Measurements from ENCODE around the gene RTN4R. TPM values are rescaled to one million over a fixed set of nuclear protein-coding genes. Genes with fewer than 3 reads are reported as not detected.

RTN4R gene
- polyA plus RNA-seq, 1 of the 3 experiments (the other 2 are of a cell fraction) = 0.23 TPM

DNA sequence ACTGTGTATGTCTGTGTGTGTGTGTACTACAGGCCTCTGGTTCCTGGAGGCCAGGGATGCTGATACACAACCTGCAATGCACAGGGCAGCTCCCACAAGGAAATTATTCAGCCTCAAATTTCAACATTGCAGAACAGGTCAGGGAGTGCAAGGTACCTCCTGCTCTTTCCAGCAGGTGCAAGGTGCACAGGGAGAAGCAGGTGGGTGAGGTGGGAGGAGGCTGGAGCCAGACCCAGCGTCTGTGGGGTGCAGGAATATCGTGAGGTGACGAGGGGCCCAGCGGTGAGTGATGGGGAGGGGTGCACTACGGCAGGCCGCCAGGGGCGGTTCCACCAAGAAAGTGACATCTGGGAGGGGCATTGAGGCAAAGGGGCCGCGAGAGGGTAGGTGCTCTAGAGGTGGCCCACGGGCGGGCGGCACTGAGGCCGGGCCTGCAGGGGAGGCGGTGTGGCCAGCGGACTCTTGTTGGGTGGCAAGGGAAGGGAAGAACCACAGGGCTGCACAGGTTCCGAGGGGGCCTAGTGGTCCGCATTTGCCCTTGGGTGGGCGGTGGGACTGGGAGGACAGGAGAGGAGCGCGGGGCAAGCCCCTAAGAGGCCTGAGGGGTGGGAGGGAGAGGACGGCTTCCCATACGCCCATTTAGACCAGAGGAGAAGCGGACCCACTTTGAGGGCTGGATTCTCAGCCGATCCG is 30.1 kb upstream of the RTN4R start:
- Histone ChIP-seq H3K9ac (no peak overlapping the region), H4K20me1 (ENCODE audit: insufficient read depth) (no peaks in the 10 kb centered on the region), H3K27me3 (ENCODE audit: insufficient read depth) (peaks cover 12% of the 10 kb centered on the region), H3K36me3 (replicated peaks in 1 of 2; ENCODE audit: control insufficient read depth in 1 of 2, insufficient read depth in 2 of 2, low read length in 1 of 2) (no peaks in the 10 kb centered on the region), H2AFZ (ENCODE audit: low read depth) (no peak overlapping the region), H3K79me2 (ENCODE audit: insufficient read depth) (no peaks in the 10 kb centered on the region), H3K27ac (ENCODE audit: low read depth in 2 of 2, low read length in 1 of 2) (no peak overlapping the region), H3F3A (replicated peaks; ENCODE audit: insufficient read depth) (no peaks in the 10 kb centered on the region), H3K4me3 (ENCODE audit: low read depth in 2 of 2, low read length in 1 of 2) (no peak overlapping the region), H3K9me3 (no peaks in the 10 kb centered on the region), H3K4me2 (no peak overlapping the region), H3K9me2 (no peaks in the 10 kb centered on the region), H3K4me1 (ENCODE audit: control insufficient read depth in 1 of 2, insufficient read depth in 2 of 2, low read depth in 1 of 2, low read length in 1 of 2) (peaks cover 0 to 3% of the 10 kb centered on the region in 2 experiments; a peak in 1 of 4 replicates)
- ChIA-PET CTCF (interaction anchor here (1.0 to 1.5 kb wide), 3 partner anchors 21 to 143 kb away, joined by 3 to 5 read pairs (median 3); partner anchors contain the start of gene DGCR6L), POLR2A (no interaction called here)
- TF ChIP-seq, protein P1, sequence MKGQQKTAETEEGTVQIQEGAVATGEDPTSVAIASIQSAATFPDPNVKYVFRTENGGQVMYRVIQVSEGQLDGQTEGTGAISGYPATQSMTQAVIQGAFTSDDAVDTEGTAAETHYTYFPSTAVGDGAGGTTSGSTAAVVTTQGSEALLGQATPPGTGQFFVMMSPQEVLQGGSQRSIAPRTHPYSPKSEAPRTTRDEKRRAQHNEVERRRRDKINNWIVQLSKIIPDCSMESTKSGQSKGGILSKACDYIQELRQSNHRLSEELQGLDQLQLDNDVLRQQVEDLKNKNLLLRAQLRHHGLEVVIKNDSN (IDR thresholded peaks at IDR 0.05; ENCODE audit: borderline replicate concordance, low read depth) = no peak
- no peak for TF ChIP-seq RFX5 (IDR thresholded peaks at IDR 0.05; ENCODE audit: low read length)
- no peak for TF ChIP-seq FOSL2 (IDR thresholded peaks at IDR 0.05; ENCODE audit: borderline replicate concordance, low read depth)
- TF ChIP-seq NRF1 (IDR thresholded peaks at IDR 0.05; ENCODE audit: low read depth, low read length) = no peak
- no peak for TF ChIP-seq TAF1 (IDR thresholded peaks at IDR 0.05; ENCODE audit: borderline replicate concordance, low read depth, low read length)
- no peak for TF ChIP-seq ELF1 (IDR thresholded peaks at IDR 0.05)
- TF ChIP-seq, protein P2, sequence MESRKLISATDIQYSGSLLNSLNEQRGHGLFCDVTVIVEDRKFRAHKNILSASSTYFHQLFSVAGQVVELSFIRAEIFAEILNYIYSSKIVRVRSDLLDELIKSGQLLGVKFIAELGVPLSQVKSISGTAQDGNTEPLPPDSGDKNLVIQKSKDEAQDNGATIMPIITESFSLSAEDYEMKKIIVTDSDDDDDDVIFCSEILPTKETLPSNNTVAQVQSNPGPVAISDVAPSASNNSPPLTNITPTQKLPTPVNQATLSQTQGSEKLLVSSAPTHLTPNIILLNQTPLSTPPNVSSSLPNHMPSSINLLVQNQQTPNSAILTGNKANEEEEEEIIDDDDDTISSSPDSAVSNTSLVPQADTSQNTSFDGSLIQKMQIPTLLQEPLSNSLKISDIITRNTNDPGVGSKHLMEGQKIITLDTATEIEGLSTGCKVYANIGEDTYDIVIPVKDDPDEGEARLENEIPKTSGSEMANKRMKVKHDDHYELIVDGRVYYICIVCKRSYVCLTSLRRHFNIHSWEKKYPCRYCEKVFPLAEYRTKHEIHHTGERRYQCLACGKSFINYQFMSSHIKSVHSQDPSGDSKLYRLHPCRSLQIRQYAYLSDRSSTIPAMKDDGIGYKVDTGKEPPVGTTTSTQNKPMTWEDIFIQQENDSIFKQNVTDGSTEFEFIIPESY (IDR thresholded peaks at IDR 0.05; ENCODE audit: borderline replicate concordance, low read depth) = no peak
- TF ChIP-seq, protein P3, sequence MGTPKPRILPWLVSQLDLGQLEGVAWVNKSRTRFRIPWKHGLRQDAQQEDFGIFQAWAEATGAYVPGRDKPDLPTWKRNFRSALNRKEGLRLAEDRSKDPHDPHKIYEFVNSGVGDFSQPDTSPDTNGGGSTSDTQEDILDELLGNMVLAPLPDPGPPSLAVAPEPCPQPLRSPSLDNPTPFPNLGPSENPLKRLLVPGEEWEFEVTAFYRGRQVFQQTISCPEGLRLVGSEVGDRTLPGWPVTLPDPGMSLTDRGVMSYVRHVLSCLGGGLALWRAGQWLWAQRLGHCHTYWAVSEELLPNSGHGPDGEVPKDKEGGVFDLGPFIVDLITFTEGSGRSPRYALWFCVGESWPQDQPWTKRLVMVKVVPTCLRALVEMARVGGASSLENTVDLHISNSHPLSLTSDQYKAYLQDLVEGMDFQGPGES (IDR thresholded peaks at IDR 0.05; ENCODE audit: low read depth, low read length) = no peak
- TF ChIP-seq EZH2phosphoT487 (IDR thresholded peaks at IDR 0.05; ENCODE audit: borderline replicate concordance, low read depth) = no peak
- DNase-seq = no peak
- WGBS (ENCODE audit: low lambda C conversion rate) = 96% methylated on average over 20 of the region's 25 CpGs

DNA sequence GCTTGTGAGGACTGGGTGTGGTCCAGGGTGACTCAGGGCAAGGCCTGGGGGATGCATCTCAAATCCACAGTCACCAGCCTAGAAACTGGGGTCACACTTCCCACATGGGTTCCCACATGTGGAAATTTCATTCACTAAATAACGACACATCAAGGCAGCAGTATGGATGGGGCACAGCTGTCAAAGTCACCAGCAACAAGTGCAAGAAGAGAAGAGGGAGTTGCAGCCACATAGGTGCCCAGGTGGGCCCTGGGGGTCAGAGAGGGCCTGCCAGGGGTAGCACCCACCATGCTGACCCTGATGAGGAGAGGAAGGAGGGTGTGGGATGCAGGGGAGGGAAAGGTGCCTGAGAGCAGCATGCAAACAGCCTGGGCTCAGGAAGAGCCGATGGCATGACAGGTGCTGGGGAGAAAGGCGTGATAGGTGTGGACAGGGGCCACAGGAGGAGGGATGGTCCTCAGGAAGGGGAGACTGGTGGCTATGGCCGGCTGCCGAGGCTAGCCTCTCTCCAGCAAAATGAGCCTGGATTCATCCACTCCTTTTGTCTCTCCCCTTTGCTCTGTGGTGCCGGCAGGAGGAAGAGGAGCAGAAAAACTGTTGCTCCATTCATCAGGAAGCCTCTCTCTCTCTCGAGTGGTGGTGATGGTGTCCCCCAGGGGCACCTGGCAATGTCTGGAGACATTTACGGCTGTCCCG is 29.4 kb upstream of the RTN4R start:
- Histone ChIP-seq H3K27ac (ENCODE audit: low read depth in 2 of 2, low read length in 1 of 2) (no peak overlapping the region), H2AFZ (ENCODE audit: low read depth) (no peak overlapping the region), H3K79me2 (ENCODE audit: insufficient read depth) (no peaks in the 10 kb centered on the region), H3K9me3 (no peaks in the 10 kb centered on the region), H3K4me1 (ENCODE audit: control insufficient read depth in 1 of 2, insufficient read depth in 2 of 2, low read depth in 1 of 2, low read length in 1 of 2) (peaks cover 0 to 3% of the 10 kb centered on the region in 2 experiments; a peak in 1 of 4 replicates), H3F3A (replicated peaks; ENCODE audit: insufficient read depth) (no peaks in the 10 kb centered on the region), H3K4me2 (no peak overlapping the region), H3K27me3 (ENCODE audit: insufficient read depth) (peaks cover 12% of the 10 kb centered on the region), H4K20me1 (ENCODE audit: insufficient read depth) (no peaks in the 10 kb centered on the region), H3K9ac (no peak overlapping the region), H3K4me3 (ENCODE audit: low read depth in 2 of 2, low read length in 1 of 2) (no peak overlapping the region), H3K9me2 (no peaks in the 10 kb centered on the region), H3K36me3 (replicated peaks in 1 of 2; ENCODE audit: control insufficient read depth in 1 of 2, insufficient read depth in 2 of 2, low read length in 1 of 2) (no peaks in the 10 kb centered on the region)
- WGBS (ENCODE audit: low lambda C conversion rate) = 76% methylated on average over 9 of the region's 9 CpGs
- POLR2A ChIA-PET = no interaction called here
- TF ChIP-seq RCOR1 (IDR thresholded peaks at IDR 0.05; ENCODE audit: low read length) (no peak), EP300 (IDR thresholded peaks at IDR 0.05; ENCODE audit: borderline replicate concordance in 1 of 2, low read depth in 1 of 2, low read length in 1 of 2) (no peak)
- TF ChIP-seq, protein P3 (IDR thresholded peaks at IDR 0.05; ENCODE audit: low read depth, low read length) = no peak
- DNase-seq = no peak
- CTCF ChIA-PET = no interaction called here
